HL-60/S4 (cell line): ENCODE measurements around the gene TMEM244.
"Not testable (repeated sequence)": the region's sequence is repeated elsewhere in the genome, so short reads cannot be mapped to it uniquely, and the experiment has no call there.

Source experiments
- in situ Hi-C: fragments of 300-500 bp; cut with MboI; formaldehyde crosslinking; loops from 2 replicates; pipeline ENCODE4 v1.14.3; 2022; ENCODE audit warnings: low sequenced_read_pairs

Gene TMEM244

GRCh38 chr6:129867403-129867802 lies 6.3 kb upstream of the TMEM244 start:
- in situ Hi-C loops: no loop called here

GRCh38 chr6:129866688-129867087 lies 5.6 kb upstream of the TMEM244 start:
- in situ Hi-C loops: no loop called here

- in situ Hi-C loops: no loop called here
These were observed 5.1 kb upstream of the TMEM244 start for GRCh38 chr6:129866256-129866655.

DNA sequence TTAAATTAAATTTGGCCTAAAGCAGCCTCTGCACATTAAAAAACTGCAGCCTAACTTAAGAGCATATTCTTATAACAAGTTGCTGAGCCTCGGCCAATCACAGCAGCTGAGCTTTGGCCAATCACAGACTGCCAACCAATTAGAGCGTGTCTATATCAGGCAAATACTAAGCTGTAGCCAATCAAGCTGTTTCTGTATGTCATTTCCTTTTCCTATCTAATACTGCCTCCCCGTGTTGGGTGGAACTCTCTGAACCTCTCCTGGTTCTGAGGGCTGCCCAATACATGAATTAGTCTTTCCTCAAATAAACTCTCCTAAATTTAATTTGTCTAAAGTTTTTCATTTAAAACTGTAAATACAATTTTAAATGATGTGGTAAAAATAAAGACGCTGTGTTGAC lies 3.9 kb upstream of the TMEM244 start:
- in situ Hi-C loops: no loop called here

GRCh38 chr6:129863664-129864063 lies 2.5 kb upstream of the TMEM244 start:
- in situ Hi-C loops: no loop called here

DNA sequence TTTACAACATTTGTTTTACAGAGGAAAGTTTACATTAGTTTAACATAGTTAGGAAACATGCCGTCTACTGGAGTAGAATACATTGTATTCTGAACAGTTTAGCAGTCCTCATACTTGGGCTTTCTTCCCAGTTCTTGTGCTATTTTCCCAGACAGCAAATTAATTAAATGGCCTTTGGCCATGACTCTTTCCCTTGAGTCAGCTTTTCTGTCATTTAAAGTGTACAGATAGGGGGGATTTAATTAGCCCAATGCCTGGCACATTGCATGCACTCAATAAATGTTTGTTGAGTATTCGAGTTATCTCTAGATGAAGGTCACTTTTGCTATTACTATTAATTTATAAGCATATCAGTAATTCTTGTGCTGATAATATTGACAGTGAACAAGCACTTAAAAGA lies 1.6 kb downstream of the TMEM244 start:
- in situ Hi-C loops: no loop called here

- in situ Hi-C loops: no loop called here
These were observed 3.3 kb downstream of the TMEM244 start for GRCh38 chr6:129857838-129858237.

DNA sequence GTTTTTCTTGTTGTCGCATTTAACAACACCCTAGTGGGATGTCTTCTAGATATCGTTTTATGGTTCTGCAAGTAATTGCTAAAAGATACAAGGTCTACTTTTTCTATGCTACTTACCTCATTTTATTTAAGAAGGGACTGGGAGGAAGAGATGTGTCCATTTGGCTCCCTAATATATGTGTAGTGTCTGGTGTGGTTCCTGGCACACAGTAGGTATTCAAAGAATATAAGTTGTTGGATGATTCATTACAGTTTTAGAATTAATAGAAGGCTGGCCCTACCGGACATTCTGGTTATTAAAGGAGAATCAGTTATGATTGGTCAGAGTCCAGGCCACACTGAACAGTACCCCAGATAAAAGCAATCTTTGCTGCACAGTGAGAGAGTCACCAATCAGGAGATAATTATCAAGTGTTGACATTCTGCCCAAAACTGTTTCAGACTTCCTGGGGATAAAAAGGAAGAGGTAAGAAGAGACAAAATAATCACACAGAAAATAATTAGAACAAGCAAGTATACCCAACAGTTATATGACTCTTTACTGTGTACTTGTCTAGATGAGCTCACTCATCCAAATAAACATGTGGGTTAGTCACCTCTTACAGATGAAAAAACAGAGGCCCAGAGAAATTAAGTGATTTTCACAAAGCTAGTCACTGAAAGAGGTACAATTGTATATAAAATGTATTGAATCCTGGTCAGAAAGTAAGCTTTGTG lies 7.0 kb downstream of the TMEM244 start:
- in situ Hi-C loops: no loop called here

DNA sequence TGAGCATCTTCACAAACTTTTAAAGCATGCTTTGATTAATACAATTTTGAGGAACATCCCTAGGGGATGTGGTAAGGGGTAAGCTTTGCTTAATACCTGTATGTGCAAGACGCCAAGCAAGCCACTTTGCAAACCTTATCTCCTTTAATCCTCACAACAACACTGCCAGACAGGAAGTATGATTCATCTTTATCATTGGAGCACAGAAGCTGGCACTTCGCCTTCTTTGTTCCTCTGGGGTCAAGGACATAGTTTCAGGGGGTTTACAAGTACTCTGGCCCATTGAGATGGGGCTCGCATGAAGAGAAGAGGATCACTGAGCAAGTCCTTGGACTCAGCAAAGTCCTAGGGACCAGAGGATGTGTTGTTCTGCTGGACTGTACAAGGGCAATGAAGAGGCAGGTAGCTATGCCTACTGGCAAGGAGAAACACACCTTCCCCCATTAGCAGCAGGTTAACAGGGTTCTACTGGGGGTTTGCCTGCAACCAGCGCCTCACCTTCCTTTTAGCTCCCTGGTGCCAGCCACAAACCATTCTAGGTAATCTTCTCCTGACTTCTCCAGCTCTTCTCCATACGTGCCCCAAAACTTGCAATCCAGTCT lies 8.8 kb downstream of the TMEM244 start:
- in situ Hi-C loops: no loop called here

DNA sequence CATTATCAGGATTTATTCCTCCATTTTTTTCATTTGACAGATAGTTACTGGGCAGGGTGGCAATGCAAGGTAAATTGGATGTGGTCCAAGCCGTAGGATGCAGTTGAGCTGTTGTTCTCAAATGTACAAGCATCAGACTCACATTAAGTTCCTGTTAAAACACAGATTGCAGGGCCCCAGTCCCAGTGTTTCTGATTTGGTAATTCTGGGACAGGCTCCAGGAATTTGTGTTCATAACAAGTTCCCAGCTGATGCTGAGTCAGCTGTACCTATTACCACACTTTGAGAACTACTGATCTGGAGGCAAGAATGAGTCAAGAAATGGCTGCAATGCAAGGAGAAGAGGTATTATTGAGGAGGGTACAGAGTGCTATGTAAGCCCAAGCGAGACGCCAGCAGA lies 11.7 kb downstream of the TMEM244 start:
- in situ Hi-C loops: no loop called here

DNA sequence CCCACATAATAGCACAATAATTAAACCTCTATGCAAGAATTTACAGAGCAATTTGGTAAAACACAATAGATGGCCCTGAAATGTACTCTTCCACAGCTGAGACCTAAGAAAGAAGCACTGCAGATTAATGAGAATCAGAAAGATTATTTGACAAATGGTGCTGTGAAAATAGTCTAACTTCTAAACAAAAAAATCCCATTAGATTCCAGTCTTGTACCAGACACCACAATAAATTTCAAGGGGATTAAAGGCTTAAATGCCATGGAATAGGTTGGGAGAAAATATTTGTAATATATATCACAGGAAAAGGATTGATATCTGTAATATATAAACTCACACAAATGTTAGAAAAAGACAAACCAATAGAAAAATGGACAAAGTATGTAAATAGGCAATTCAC lies 14.4 kb downstream of the TMEM244 start:
- in situ Hi-C loops: no loop called here

DNA sequence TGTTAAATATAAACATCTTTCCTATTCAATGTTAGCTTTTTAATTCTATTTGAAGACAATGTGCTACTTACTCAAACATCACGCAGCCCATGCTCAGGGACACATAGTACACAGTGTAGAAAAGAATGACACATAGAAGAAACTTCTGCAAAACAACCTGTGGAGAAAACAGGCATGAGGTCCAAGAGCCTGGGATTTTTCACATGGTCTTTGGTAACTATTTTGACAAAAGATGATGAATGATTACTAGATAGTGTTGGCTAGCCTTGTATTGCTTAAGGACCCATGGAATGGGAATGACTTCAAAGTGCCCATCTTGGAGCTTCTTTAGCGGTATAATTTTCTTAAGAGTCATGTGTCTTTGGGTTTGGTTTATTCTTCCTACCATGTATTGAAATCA lies 15.4 kb downstream of the TMEM244 start:
- in situ Hi-C loops: no loop called here

DNA sequence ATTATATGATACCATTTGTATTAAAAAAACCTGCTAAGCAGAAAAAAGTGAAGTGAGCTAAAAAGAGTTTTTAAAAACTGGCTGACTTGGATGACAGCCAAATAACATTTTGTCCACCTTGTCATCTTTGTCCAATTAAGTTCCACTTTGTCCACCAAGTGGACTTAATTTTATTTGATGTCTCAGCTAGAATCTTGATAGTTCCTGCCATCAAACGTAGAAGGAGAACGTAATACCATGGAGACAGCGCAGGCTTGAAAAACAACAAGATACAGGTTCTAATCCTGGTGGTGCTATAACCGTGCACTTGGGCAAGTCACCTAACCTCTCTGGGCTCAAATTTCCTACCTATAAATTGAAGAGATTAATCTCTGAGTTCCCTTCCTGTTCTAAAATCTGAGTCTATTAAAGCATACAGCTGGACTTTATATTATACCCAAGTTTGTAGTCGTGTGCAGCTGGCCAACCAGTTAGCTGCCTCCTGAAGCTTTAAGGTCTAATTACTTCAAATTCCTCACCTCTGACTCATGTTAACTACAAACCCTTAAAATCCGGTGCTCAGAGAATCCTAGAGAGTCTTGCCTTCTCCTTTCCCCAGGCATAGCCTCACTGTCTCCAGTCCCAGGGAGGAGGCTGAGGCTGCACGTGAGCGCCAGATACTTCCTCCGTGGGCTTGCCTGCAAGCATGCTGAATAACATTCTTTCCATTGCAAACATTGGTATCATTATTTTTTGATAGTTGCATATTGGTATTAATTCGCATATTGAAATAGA lies 16.8 kb downstream of the TMEM244 start:
- in situ Hi-C loops: no loop called here

DNA sequence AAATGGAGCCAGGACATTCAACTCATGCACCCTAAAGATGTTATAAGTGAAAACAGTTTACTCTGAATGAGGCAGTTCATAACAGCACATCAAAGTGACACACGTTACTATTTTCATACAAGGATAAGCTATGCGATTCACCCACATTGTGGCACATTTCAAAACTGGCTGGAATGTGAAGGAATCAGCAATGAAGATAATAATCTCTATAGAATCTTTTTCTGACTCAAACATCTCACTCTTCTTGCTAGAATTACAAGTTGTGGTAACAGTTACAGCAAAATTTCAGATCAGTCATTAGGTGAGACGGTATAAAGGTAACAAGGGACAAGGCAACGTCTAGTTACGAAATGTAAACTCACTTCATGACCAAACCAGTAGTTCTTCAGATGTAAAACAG lies 17.5 kb downstream of the TMEM244 start:
- in situ Hi-C loops: no loop called here

DNA sequence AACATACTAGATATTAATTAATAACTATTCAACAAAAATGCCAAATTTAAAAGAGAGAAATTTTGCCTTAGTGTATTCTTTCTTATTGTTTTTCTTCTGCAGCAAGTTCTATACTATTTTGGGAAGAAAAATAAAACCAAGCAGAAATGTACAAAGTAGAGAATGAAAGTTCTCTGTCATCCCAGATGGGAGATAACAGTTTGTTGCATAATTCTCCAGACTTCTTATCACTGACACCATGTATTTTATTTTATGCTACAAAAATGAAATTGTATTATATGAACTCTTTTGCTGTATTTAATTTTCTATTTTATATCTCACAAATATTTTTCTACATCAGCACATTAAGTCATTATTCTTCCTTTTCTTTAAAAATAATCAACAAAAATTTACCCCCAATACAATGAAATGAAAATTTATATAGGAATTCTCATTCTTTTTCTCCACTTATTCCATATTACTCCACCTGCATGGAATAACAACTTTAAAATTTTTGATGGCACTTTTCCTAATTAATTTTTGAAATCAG lies 18.2 kb downstream of the TMEM244 start:
- in situ Hi-C loops: no loop called here

- in situ Hi-C loops: no loop called here
These were observed 19.0 kb downstream of the TMEM244 start for GRCh38 chr6:129842137-129842536.

DNA sequence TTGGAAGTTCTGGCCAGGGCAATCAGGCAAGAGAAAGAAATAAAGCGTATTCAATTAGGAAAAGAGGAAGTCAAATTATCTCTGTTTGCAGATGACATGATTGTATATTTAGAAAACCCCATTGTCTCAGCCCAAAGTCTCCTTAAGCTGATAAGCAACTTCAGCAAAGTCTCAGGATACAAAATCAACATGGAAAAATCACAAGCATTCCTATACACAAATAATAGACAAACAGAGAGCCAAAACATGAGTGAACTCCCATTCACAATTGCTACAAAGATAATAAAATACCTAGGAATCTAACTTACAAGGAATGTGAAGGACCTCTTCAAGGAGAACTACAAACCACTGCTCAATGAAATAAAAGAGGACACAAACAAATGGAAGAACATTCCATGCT lies 21.6 kb downstream of the TMEM244 start:
- in situ Hi-C loops: not testable (repeated sequence)

DNA sequence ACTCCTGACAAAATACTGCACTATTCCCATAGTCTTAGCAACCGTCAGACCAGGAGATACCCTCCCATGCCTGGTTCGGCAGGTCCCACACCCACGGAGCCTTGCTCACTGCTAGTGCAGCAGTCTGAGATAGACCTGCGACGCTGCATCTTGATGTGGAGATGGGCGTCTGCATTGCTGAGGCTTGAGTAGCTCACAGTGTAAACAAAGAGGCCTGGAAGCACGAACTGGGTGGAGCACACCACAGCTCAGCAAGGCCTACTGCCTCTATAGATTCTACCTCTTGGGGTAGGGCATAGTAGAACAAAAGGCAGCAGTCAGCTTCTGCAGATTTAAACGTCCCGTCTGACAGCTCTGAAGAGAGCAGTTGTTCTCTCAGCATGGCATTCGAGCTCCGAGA lies 25.4 kb downstream of the TMEM244 start:
- in situ Hi-C loops: no loop called here

DNA sequence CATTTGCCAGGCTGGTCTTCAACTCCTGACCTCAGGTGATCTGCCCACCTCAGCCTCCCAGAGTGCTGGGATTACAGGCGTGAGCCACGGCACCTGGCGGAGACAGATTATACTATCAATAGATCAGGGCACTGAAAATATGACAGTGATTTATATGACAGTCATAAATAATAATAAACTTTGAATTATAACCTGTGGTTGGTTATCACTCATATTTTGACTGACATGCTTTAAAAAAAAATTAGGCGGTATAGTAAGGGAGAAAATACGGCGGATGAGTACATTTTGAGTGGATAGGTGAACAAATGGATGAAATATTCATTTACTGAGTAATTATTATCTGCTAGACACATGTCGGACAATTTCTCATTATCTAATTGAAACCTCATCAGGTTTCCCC lies 28.8 kb downstream of the TMEM244 start:
- in situ Hi-C loops: no loop called here

GRCh38 chr6:129828229-129828628 lies 32.9 kb downstream of the TMEM244 start:
- in situ Hi-C loops: no loop called here

GRCh38 chr6:129818251-129818650 lies 42.9 kb downstream of the TMEM244 start:
- in situ Hi-C loops: no loop called here

- in situ Hi-C loops: no loop called here
These were observed 43.3 kb downstream of the TMEM244 start for GRCh38 chr6:129817821-129818220.
